HG03064 (cell line): Measurements from ENCODE around the gene NETO2.
"Not testable (repeated sequence)": the region's sequence is repeated elsewhere in the genome, so short reads cannot be mapped to it uniquely, and the experiment has no call there.

ENCODE experiments used
- ATAC-seq: cut with Tn5 transposase; IDR thresholded peaks from one replicate; pipeline ENCODE4 v1.9.1; 2021; ENCODE audit warnings: low read depth; ENCODE audit not compliant: unreplicated experiment

Gene NETO2, protein sequence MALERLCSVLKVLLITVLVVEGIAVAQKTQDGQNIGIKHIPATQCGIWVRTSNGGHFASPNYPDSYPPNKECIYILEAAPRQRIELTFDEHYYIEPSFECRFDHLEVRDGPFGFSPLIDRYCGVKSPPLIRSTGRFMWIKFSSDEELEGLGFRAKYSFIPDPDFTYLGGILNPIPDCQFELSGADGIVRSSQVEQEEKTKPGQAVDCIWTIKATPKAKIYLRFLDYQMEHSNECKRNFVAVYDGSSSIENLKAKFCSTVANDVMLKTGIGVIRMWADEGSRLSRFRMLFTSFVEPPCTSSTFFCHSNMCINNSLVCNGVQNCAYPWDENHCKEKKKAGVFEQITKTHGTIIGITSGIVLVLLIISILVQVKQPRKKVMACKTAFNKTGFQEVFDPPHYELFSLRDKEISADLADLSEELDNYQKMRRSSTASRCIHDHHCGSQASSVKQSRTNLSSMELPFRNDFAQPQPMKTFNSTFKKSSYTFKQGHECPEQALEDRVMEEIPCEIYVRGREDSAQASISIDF

GRCh38 chr16:47143677-47144558, at the start of gene NETO2:
Gene NETO2, minus strand, starts transcription at chr16:47143945. Its CDS starts 333 bp downstream, at chr16:47143612.
- ATAC-seq: peak; percentile 53

- ATAC-seq: no peak
Observed at GRCh38 chr16:47182318-47182717, 38.6 kb upstream of the NETO2 start.

- not testable (repeated sequence) for ATAC-seq
Observed at GRCh38 chr16:47181066-47181465, 37.3 kb upstream of the NETO2 start.

- no peak for ATAC-seq
Observed at GRCh38 chr16:47180073-47180472, 36.3 kb upstream of the NETO2 start.

- no peak for ATAC-seq
Observed at GRCh38 chr16:47175152-47175551, 31.4 kb upstream of the NETO2 start.

DNA sequence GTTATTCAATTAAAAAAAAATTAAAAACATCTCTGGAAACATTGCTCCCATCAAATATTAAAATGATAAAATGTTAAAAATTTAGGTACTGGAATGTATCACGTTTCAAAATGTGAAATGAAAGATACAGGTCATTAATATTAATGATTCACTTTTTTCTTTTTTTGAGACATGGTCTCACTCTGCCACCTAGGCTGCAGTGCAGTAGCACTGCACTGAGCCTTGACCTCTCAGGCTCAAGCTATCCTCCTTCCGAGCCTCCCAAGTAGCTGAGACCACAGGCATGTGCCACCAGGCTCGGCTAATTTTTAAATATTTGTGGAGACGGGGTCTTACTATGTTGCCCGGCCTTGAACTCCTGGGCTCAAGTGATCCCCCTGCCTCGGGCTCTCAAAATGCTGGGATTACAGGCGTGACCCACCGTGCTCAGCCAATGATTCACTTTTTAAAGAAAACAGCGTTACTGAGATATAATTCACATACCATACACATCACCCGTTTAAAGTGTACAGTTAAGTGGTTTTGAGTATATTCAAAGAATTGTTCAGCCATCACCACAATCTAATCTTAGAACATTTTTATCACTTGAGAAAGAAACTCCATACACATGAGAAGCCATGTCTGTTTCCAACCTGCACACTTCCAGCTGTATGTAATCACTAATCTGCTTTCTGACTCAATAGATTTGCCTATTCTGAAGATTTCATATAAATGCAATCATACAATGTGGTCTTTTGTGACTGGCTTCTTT, 19.1 kb upstream of the NETO2 start:
- ATAC-seq: no peak

DNA sequence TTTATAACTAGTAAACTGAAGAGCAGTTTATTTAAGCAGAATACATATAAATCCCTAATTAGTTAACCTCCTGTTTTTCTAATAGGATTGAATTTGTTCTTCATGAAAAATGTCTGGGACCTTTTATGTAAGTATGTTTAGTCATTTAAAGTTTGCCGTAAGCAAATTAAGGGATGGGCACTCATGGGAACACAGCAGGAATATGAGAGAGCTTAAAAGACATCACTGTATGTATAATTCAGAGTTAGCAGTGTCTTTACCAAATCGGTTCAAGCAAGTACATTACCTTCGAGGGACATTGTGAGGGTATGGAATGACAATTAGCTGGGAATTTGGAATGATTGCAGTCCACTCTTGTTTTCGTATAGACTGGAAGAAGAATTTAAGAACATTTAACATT, 17.7 kb upstream of the NETO2 start:
- no peak for ATAC-seq

DNA sequence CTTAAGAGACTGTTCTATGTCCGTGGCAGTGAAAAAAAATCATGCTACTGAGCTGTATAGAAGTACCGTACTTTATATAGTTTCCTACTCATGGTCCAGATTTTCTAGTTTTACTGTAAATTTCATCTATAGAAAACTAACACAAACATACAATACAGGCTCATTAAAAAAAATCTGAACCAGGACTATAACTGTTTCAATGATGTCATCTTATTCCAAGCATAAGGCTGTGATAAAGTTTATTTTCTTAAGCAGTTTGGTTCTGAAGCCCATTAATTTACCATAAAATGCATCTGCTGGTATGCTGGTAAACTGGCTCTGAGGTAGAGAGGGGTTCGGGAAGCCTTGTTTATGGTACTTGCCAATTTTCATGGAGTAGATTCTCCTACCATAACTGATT, 16.7 kb upstream of the NETO2 start:
- no peak for ATAC-seq

DNA sequence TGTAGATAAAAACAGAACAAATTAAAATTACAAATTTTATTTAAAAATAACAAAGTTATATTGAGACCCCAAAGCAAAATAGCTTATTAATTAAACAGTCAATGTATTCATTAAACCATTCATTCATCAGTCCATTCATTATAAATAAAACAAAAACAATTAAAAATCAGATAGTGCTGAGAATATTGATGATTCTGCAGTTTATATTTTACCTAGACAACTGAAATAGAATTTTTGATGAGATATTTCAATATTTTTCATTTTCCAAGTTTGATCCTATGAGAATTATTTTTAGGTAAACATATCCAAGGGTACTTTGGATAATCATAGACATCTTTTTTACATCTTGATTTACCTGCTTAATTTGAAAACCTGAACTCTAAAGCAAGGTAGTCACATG, 15.2 kb upstream of the NETO2 start:
- ATAC-seq: no peak

- no peak for ATAC-seq
Observed at GRCh38 chr16:47156680-47157215, 13.0 kb upstream of the NETO2 start.

DNA sequence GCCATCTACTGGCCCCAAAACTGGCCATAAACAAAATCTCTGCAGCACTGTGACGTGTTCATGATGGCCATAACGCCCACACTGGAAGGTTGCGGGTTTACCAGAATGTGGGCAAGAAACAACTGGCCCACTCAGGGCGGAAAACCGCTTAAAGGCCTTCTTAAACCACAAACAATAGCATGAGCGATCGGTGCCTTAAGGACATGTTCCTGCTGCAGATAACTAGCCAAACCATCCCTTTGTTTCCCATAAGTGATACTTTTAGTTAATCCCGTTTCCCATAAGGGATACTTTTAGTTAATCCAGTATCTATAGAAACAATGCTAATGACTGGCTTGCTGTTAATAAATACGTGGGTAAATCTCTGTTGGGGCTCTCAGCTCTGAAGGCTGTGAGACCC, 8.8 kb upstream of the NETO2 start:
- not testable (repeated sequence) for ATAC-seq

DNA sequence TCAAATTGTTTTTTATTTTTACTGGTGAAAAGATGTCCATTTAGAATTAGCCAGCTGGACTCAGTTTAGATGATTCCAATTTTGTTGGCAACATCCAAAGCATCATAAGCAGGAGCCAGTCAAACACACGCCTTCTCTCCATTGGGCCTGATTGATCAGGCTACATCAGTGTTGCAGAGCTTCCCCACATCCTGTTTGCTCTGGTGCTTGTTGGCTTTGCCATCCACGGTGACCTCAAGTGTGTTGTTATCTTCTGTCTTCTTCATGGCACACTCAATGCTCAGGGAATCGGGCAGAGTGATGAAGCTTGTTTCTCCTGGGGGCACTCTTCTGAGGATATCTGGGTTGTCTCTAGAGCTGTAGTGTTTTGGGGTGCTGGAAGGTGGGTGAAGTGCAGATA, 6.3 kb upstream of the NETO2 start:
- ATAC-seq: no peak

DNA sequence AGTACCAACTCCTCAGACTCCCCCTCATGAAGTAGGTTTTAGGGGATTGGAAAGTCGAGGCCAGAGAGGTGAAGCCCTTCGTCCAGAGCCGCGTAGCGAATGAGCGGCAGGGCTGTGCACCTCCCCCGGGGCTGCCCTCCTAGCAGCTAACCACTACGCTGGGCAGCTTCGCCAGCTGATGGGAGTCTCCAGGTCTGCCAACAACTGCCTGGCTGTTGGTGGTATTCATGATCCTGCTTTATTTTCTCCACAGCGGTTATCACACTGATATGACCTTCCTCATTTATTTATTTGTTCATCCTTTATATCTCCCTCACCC, 773 bp upstream of the NETO2 start:
- ATAC-seq: no peak

DNA sequence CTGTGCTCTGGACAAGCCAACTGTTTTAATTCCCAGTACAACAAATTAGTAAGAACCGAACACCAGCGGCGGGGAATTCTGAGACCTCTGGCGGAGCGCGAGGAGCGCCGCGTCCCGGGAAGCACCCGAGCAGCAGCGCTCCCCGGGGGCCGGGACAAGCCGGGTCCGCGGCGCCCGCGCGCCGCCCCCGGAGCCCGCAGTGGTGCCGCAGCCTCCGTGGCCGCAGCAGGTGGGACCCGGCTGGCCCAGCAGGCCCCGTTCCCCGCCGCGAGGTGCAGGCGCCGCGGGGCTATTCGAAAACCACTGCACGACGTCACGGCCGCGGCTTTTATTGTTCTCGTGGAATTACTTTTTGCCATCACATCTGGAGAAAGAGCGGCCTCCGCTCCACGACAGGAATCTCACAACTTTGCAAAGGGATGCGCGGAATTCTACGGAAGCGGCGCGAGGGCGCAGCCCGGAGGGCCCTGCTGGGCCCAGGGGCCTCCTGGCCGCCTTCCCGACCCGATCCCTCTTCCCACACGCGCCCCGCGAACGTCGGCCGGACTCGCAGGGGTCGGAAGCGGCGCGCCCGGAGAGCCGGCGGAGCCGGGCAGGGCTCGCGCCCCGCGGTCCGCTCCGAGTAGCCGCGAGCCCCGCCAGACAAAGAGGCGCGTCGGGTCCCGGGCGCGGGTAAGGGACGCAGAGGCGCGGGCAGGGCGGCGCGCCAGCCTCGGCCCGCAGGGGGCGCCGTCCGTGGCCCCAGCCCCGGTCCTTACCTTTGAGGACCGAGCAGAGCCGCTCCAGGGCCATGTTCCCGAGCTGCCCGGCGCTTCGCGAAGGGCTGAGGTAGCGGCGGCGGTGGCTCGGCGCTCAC, 696 bp downstream of the NETO2 start:
- peak; percentile 65 for ATAC-seq

DNA sequence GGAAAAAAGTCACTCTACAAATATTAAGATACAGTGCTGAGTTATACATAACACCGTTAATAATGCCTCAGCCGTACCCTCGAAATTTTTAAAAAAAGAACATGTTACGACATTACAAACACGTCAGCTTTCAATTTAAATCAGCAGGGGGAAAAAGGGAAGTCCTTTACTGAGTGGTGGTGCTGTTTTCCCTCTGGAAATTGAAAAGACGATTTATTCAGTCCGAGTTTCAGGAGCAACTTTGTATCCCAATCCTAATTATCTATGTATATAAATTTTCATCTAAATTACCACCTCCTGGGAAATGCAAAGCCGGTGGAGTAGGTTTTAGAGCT, 1.3 kb downstream of the NETO2 start:
- no peak for ATAC-seq

DNA sequence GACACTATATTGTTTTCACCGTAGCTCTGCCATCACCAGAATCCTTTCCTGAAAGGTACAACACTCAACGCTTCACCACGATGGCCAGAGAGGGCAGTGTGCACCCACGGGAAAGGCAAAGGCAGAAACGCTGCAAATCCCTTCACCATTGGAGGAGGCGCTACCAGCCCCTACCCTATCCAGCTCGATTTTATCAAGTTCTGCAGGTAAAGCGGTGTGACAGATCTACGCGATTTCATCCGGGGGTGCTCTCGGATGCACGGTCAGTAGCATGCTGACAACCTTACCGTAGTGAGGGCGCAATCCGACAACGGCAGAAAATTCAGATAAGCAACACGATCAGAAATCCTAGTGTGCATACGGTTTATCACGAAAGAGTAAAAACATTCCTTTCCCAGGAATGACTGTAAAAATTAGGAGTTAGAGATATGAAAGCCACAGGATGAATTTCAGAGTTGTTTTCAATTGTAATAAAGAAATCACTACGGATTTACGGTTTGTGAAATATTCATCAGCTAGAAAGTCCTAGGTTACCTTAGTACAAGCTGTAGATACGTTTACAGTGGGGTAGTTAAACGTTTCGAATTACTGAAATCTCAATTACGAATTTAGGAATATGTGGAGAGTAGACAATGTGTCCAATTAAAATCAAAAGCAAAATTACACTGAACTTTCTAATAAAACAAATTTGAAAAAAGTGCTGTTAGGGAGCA, 1.8 kb downstream of the NETO2 start:
- ATAC-seq: peak; percentile 41

DNA sequence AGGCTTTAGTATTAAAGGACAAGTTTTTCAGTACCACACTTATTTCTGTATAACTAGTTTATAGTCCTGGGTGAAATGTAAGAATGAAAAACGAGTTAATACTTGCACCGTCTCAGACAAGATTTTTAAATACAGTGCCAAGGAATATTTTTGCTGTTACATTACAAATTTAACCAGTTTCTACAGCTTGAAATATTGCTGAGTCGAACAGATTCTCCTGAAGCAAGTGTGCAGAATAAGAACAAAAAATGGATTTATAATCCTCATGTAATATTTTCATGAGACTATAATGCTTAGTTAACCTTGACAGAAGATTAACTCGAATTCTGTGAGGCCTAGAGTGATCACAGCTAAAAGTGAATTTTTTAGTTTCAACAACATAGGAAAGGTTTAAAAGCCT, 3.1 kb downstream of the NETO2 start:
- ATAC-seq: no peak

GRCh38 chr16:47139561-47140185, 4.1 kb downstream of the NETO2 start:
- no peak for ATAC-seq

DNA sequence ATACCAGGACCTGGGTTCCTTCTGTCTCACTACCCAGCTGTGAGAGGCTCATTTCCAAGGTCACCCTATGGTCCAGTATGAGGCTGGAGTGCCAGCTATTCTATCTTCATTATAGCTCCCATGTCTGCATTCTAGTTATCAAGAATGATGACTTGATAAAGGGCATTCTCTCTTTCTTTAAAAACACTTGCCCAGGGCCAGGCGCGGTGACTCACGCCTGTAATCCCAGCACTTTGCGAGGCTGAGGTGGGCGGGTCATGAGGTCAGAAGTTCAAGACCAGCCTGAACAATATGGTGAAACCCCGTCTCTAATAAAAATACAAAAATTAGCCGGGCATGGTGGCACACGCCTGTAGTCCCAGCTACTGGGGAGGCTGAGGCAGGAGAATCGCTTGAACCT, 5.8 kb downstream of the NETO2 start:
- ATAC-seq: not testable (repeated sequence)
